ENCODE measurements around the gene MICAL1. TPM values are rescaled to one million over a fixed set of nuclear protein-coding genes. Genes with fewer than 3 reads are reported as not detected.

The MICAL1 gene
- polyA plus RNA-seq, 1 donor from 2014 or later, result 54.2 TPM

- H3K27ac ChIP-seq (ENCODE audit: low read length), result no peak overlapping the region
- H3K9me2 ChIP-seq (ENCODE audit: insufficient read depth, low read length), result no peaks in the 10 kb centered on the region
- H3K9me3 ChIP-seq (ENCODE audit: low read length), result no peaks in the 10 kb centered on the region
- no peaks in the 10 kb centered on the region for H3K36me3 ChIP-seq (ENCODE audit: insufficient read depth, low read length)
- no peak overlapping the region for H3K4me3 ChIP-seq (ENCODE audit: low read length)
- no peak overlapping the region for H2AFZ ChIP-seq (ENCODE audit: low read depth, low read length)
- TF ChIP-seq TAF1 (IDR thresholded peaks at IDR 0.05; ENCODE audit: low read depth) (no peak), EZH2 (IDR thresholded peaks at IDR 0.05; ENCODE audit: borderline replicate concordance, insufficient read depth, low read length, poor library complexity, severe bottlenecking) (no peak), EP300 (conservative IDR thresholded peaks at IDR 0.05; ENCODE audit: poor library complexity, severe bottlenecking) (no peak), SMC3 (conservative IDR thresholded peaks at IDR 0.05; ENCODE audit: poor library complexity) (no peak), REST (IDR thresholded peaks at IDR 0.05; ENCODE audit: borderline replicate concordance) (no peak)
- H3K9ac ChIP-seq (ENCODE audit: low read length), result no peak overlapping the region
- no peaks in the 10 kb centered on the region for H4K20me1 ChIP-seq (ENCODE audit: insufficient read depth)
- no peak overlapping the region for H3K4me2 ChIP-seq (ENCODE audit: low read length)
- H3K79me2 ChIP-seq (replicated peaks; ENCODE audit: insufficient read depth, low read length), result peaks cover 8% of the 10 kb centered on the region
- no peaks in the 10 kb centered on the region for H3F3A ChIP-seq (ENCODE audit: insufficient read depth, low read length, poor library complexity, severe bottlenecking)
- H3K27me3 ChIP-seq (ENCODE audit: insufficient read depth, low read depth, low read length), result no peaks in the 10 kb centered on the region
Measured at GRCh38 chr6:109453156-109453555, 2.4 kb downstream of the MICAL1 start.

DNA sequence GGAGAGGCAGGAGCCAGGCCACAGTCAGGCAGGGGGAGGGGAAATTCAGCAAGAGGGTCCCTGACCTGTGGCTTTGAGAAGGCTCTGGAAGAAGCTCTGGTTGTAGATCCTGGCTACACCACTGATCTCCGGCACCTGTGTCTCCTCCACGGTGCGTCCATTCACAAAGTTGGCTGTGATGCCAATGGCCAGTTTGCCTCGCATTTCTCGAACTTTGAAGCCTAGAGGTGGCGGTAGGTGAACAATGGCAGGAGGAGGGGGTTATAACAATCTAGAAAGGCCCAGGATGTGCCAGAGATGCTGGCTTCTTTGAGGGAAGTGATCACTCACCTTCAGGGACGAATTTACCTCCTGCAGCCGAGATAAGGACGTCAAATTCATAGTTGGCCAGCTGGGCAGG lies 3.4 kb downstream of the MICAL1 start:
- Histone ChIP-seq H3K9me3 (ENCODE audit: low read length) (no peaks in the 10 kb centered on the region), H3K9ac (ENCODE audit: low read length) (no peak overlapping the region), H3K4me2 (ENCODE audit: low read length) (no peak overlapping the region), H3K9me2 (ENCODE audit: insufficient read depth, low read length) (no peaks in the 10 kb centered on the region), H3K79me2 (replicated peaks; ENCODE audit: insufficient read depth, low read length) (peaks cover 8% of the 10 kb centered on the region), H3K36me3 (ENCODE audit: insufficient read depth, low read length) (no peaks in the 10 kb centered on the region), H4K20me1 (ENCODE audit: insufficient read depth) (no peaks in the 10 kb centered on the region), H3K27ac (ENCODE audit: low read length) (no peak overlapping the region), H2AFZ (ENCODE audit: low read depth, low read length) (no peak overlapping the region), H3K4me3 (ENCODE audit: low read length) (no peak overlapping the region), H3F3A (ENCODE audit: insufficient read depth, low read length, poor library complexity, severe bottlenecking) (no peaks in the 10 kb centered on the region), H3K27me3 (ENCODE audit: insufficient read depth, low read depth, low read length) (no peaks in the 10 kb centered on the region)
- TF ChIP-seq SMC3 (conservative IDR thresholded peaks at IDR 0.05; ENCODE audit: poor library complexity), result no peak
- TF ChIP-seq EP300 (conservative IDR thresholded peaks at IDR 0.05; ENCODE audit: poor library complexity, severe bottlenecking), result no peak
- no peak for TF ChIP-seq RAD21 (conservative IDR thresholded peaks at IDR 0.05)
- TF ChIP-seq REST (IDR thresholded peaks at IDR 0.05; ENCODE audit: borderline replicate concordance), result no peak
- no peak for TF ChIP-seq CTCF (IDR thresholded peaks at IDR 0.05; ENCODE audit: poor library complexity, severe bottlenecking)
- TF ChIP-seq POLR2AphosphoS5 (IDR thresholded peaks at IDR 0.05), result no peak
- no peak for TF ChIP-seq MXI1 (conservative IDR thresholded peaks at IDR 0.05; ENCODE audit: poor library complexity, severe bottlenecking)
- TF ChIP-seq EZH2 (IDR thresholded peaks at IDR 0.05; ENCODE audit: borderline replicate concordance, insufficient read depth, low read length, poor library complexity, severe bottlenecking), result no peak

Measured in neural cell (in vitro differentiated cells).